DND-41 (cell line): ENCODE results near the gene CPA4.

ENCODE experiments used
- EZH2 ChIP-seq: IDR thresholded peaks from 3 replicates; pipeline ENCODE4 v1.6.1; 2012; ENCODE audit warnings: borderline replicate concordance, low read depth, mild to moderate bottlenecking, moderate library complexity, low read length, inconsistent platforms; ENCODE audit not compliant: severe bottlenecking
- TF ChIP-seq, protein P1 (sequence below): IDR thresholded peaks from 2 replicates; pipeline ENCODE4 v1.5.1; 2012; ENCODE audit warnings: borderline replicate concordance, low read length, moderate library complexity, mild to moderate bottlenecking; ENCODE audit not compliant: poor library complexity, severe bottlenecking; ENCODE audit errors: extremely low read depth

- TF ChIP-seq, protein P1, sequence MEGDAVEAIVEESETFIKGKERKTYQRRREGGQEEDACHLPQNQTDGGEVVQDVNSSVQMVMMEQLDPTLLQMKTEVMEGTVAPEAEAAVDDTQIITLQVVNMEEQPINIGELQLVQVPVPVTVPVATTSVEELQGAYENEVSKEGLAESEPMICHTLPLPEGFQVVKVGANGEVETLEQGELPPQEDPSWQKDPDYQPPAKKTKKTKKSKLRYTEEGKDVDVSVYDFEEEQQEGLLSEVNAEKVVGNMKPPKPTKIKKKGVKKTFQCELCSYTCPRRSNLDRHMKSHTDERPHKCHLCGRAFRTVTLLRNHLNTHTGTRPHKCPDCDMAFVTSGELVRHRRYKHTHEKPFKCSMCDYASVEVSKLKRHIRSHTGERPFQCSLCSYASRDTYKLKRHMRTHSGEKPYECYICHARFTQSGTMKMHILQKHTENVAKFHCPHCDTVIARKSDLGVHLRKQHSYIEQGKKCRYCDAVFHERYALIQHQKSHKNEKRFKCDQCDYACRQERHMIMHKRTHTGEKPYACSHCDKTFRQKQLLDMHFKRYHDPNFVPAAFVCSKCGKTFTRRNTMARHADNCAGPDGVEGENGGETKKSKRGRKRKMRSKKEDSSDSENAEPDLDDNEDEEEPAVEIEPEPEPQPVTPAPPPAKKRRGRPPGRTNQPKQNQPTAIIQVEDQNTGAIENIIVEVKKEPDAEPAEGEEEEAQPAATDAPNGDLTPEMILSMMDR = no peak
- TF ChIP-seq EZH2 = no peak
These were observed 77.0 kb downstream of the CPA4 start for GRCh38 chr7:130369831-130370550.
